Left ventricle myocardium inferior (tissue), 1 donor: ENCODE measurements around the gene CACNA2D1. TPM values are rescaled to one million over a fixed set of nuclear protein-coding genes. Genes with fewer than 3 reads are reported as not detected.

Source experiments
- DNase-seq: peaks from one replicate; pipeline ENCODE4 v3.0.0-alpha.2; 2020
- H3K27ac ChIP-seq: fragments of 200-600 bp; replicated peaks from 2 replicates; pipeline ENCODE4 v1.8.0; 2021
- H3K27me3 ChIP-seq: fragments of 200-600 bp; 2 replicates; pipeline ENCODE4 v1.8.0; 2021; ENCODE audit warnings: low read depth
- H3K36me3 ChIP-seq: fragments of 200-600 bp; 2 replicates; pipeline ENCODE4 v1.8.0; 2021
- H3K4me1 ChIP-seq: fragments of 200-600 bp; 2 replicates; pipeline ENCODE4 v1.8.0; 2021
- H3K4me3 ChIP-seq: fragments of 200-600 bp; 2 replicates; pipeline ENCODE4 v1.8.0; 2021; ENCODE audit warnings: mild to moderate bottlenecking, moderate library complexity
- H3K9me3 ChIP-seq: fragments of 200-600 bp; replicated peaks from 2 replicates; pipeline ENCODE4 v1.8.0; 2021
- intact Hi-C: fragments of 100-400 bp; cut with micrococcal nuclease; formaldehyde crosslinking; loops from one replicate; pipeline ENCODE4 v1.11.0; 2022
- total RNA-seq: library from RNA; stranded (reverse); fragmentation: NEBNext Ultra II Directional; extraction: Animal tissue kit (Norgen Biotek cat#: 25700); gene quantifications from one replicate; pipeline ENCODE4 v1.2.1, GENCODE V29; 2021
- TF ChIP-seq, protein P1 (sequence below): fragments of 200-600 bp; IDR thresholded peaks from 2 replicates; pipeline ENCODE4 v1.8.0; 2021; ENCODE audit warnings: antibody characterized with exemption, mild to moderate bottlenecking, borderline replicate concordance
- donor health status: DM: no; HTN: yes; CAD: no; lungs with severe emphysema.

CACNA2D1 gene
- total RNA-seq, 1 donor from 2014 or later = 64.6 TPM

DNA sequence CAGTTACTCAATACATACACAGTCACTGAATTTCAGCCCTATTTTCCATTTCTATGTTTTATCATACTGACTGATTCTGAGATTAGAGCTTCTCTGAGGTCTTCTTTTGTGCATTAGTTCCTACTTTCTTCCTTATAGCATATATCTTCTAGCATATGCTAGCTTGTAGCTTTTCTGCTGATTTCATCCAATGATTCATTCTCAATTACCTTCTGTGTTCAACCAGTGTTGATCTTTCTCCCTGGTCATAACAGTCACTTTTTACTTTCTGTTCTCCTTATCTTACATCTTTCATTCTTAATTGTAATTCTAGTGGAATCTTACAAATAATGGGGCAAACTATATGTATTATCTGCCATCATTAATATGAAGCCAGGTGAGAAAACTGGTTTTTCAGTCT is 514.2 kb downstream of the CACNA2D1 start:
- peaks cover 6% of the 10 kb centered on the region for H3K4me1 ChIP-seq
- H3K36me3 ChIP-seq = no peaks in the 10 kb centered on the region
- no peak for DNase-seq
- H3K27ac ChIP-seq = no peak overlapping the region
- no peaks in the 10 kb centered on the region for H3K9me3 ChIP-seq
- no peak overlapping the region for H3K4me3 ChIP-seq
- H3K27me3 ChIP-seq = no peaks in the 10 kb centered on the region
- intact Hi-C loops = no loop called here
- TF ChIP-seq, protein P1, sequence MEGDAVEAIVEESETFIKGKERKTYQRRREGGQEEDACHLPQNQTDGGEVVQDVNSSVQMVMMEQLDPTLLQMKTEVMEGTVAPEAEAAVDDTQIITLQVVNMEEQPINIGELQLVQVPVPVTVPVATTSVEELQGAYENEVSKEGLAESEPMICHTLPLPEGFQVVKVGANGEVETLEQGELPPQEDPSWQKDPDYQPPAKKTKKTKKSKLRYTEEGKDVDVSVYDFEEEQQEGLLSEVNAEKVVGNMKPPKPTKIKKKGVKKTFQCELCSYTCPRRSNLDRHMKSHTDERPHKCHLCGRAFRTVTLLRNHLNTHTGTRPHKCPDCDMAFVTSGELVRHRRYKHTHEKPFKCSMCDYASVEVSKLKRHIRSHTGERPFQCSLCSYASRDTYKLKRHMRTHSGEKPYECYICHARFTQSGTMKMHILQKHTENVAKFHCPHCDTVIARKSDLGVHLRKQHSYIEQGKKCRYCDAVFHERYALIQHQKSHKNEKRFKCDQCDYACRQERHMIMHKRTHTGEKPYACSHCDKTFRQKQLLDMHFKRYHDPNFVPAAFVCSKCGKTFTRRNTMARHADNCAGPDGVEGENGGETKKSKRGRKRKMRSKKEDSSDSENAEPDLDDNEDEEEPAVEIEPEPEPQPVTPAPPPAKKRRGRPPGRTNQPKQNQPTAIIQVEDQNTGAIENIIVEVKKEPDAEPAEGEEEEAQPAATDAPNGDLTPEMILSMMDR = no peak

DNA sequence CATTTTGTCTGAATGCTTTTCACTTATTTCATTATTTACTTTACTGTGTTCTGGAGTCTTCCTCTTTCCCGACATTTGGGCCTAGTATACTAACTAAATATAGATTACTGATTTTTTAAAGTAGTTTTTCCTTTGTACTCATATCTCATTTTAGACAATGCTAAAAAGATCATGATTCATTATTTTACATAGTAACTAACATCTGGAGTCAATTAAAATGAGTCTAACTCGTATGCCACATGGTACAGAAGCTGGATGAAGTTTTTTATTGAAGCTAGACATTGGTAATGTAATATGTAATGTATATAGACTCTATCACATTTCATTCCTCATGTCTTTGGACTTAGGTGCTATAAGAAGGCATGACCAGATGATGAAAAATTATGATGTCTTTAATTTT is 517.4 kb downstream of the CACNA2D1 start:
- intact Hi-C loops = no loop called here
- no peak for DNase-seq
- Histone ChIP-seq H3K4me1 (no peaks in the 10 kb centered on the region), H3K27ac (no peak overlapping the region), H3K36me3 (no peaks in the 10 kb centered on the region), H3K27me3 (no peaks in the 10 kb centered on the region), H3K4me3 (no peak overlapping the region), H3K9me3 (no peaks in the 10 kb centered on the region)
- TF ChIP-seq, protein P1 = no peak

DNA sequence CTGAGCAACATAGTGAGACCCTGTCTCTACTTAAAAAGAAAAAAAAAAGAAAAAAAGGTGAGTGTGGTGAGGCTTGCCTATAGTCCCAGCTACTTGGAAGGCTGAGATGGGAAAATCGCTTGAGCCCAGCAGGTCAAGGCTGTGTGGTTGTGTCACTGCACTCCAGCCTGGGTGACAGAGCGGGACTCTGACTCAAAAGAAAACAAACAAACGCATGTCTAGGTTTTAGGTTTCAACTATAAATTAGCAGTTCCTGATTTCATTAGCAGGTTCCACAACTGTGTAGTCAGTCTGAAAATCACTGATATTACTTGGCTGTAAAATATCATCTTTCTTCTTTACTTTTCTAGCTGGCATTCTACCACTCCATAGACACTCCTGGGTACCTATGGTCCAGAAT is 518.0 kb downstream of the CACNA2D1 start:
- Histone ChIP-seq H3K27ac (no peak overlapping the region), H3K4me1 (no peaks in the 10 kb centered on the region), H3K4me3 (no peak overlapping the region), H3K9me3 (no peaks in the 10 kb centered on the region), H3K36me3 (no peaks in the 10 kb centered on the region), H3K27me3 (no peaks in the 10 kb centered on the region)
- TF ChIP-seq, protein P1 = no peak
- no peak for DNase-seq
- intact Hi-C loops = no loop called here

DNA sequence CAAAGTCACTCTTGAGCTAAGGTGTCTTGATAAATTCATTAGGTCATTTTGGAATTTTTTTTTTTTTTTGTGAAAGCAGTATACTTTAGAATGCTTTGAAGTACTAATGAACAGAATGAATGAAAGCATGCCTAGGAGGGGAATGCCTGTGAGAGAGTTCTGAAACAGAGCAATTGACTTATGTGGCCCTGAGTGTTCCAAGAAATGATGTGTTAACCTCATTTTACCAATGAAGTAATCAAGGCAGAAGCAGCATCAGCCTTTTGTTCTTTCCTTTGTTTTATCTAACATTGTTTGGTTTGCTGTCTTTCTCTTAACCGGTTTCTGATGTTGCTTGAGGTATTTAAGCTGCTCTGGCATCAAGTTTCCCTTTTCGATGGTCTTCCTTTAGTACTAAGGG is 519.1 kb downstream of the CACNA2D1 start:
- Histone ChIP-seq H3K27me3 (no peaks in the 10 kb centered on the region), H3K36me3 (no peaks in the 10 kb centered on the region), H3K27ac (no peak overlapping the region), H3K9me3 (no peaks in the 10 kb centered on the region), H3K4me3 (no peak overlapping the region), H3K4me1 (no peaks in the 10 kb centered on the region)
- intact Hi-C loops = no loop called here
- DNase-seq = no peak
- TF ChIP-seq, protein P1 = no peak

DNA sequence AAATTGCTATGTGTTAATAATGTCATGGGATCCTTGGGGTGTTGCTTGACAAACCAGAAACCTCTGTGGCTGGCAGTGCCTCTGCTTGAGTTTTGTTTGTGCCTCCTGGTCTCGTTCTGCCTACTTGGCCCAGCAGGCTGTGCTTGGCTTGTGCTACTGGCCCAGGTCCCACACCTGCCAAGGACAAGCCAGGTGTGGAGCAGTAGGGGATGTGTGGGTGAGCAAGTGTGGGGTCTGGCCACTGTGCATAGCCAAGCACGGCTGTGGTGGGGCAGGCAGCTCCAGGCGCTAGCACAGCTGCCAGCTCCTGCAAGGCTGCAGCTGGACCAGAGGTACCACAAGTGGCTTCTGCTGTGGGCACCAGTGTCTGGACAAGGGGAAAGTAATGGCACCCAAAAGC is 524.1 kb downstream of the CACNA2D1 start:
- TF ChIP-seq, protein P1 = no peak
- H3K27ac ChIP-seq = no peak overlapping the region
- H3K36me3 ChIP-seq = no peaks in the 10 kb centered on the region
- no peaks in the 10 kb centered on the region for H3K4me1 ChIP-seq
- intact Hi-C loops = no loop called here
- peaks cover 18% of the 10 kb centered on the region for H3K9me3 ChIP-seq
- no peaks in the 10 kb centered on the region for H3K27me3 ChIP-seq
- no peak overlapping the region for H3K4me3 ChIP-seq
- no peak for DNase-seq

- no peaks in the 10 kb centered on the region for H3K4me1 ChIP-seq
- no peak for DNase-seq
- H3K27me3 ChIP-seq = no peaks in the 10 kb centered on the region
- H3K4me3 ChIP-seq = no peak overlapping the region
- intact Hi-C loops = no loop called here
- H3K9me3 ChIP-seq = peaks cover 11% of the 10 kb centered on the region
- H3K27ac ChIP-seq = no peak overlapping the region
- TF ChIP-seq, protein P1 = no peak
- H3K36me3 ChIP-seq = no peaks in the 10 kb centered on the region
Measured at GRCh38 chr7:81908220-81908619, 535.4 kb downstream of the CACNA2D1 start.
